GM18858 (cell line): ENCODE measurements around the gene SLC38A8.

Experiments used
- ATAC-seq: cut with Tn5 transposase; IDR thresholded peaks from one replicate; pipeline ENCODE4 v1.9.1; 2021; ENCODE audit not compliant: unreplicated experiment

The SLC38A8 gene

DNA sequence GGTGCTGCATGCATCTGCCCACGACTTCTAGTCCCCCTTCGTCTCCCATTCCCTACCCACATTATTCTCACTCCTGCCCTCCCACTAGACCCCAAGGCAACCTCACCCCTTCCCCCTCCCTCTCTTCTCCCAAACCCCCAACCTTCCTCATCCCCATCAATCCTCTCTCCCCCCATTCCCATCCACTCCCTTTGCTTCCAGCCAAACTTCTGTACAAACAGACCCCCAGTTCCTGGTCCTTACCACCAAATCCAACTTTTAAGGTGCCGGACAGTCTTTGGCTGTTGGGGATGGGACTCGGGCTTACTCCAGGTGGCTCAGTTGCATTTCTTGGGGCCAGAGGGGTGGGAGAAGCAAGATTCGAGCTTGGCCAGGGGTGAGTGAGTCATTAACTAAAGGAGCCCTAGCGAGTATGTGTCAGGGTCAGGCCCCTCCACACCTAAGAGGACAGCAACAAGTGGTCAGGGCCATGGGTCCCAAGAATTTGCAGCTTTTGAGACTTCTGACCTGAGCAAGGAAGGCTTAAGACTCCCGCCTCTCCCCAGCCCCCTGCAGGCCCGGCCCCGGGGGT, at the start of gene SLC38A8:
Gene SLC38A8 (minus strand): TSS at position 488 of the 571 bp plus-strand sequence. CDS start 638 bp downstream, outside the sequence.
- no peak for ATAC-seq

DNA sequence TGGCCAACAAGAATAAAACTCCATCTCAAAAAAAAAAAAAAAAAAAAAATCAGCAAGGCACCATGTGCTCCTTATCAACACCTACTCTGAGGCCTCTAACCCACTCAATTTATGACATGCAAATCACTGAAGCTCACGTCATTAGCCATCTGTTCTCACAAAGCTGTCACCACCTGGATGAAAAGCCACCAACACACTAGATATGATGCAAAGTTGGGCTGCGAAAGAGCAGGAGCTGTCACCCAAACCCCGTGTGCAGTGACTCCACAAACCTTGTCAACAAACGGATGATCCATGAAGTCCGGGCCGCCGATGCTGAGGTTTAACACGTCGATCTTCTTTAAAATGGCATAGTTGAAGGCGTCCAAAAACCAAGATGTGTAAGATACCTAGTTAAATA, 48.9 kb upstream of the SLC38A8 start:
- no peak for ATAC-seq

DNA sequence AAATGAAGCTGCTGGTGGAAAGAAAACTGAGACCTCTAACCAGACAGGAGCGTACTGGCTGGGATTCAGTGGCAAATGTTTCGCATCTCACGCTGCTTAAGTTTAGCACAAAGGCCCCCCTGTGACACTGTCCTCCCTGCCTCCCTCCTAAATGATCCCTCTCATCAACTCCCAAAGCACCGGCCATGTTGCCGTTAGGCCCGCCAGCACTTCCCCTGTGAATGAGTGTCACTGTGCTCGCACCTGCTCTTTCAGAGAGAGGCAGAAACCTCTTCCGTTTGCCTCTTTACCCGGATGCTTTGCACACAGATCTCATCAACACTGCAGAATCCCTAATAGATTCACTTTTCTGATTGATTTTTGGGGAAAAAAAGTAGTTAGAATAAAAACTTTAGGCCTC, 47.6 kb upstream of the SLC38A8 start:
- no peak for ATAC-seq

DNA sequence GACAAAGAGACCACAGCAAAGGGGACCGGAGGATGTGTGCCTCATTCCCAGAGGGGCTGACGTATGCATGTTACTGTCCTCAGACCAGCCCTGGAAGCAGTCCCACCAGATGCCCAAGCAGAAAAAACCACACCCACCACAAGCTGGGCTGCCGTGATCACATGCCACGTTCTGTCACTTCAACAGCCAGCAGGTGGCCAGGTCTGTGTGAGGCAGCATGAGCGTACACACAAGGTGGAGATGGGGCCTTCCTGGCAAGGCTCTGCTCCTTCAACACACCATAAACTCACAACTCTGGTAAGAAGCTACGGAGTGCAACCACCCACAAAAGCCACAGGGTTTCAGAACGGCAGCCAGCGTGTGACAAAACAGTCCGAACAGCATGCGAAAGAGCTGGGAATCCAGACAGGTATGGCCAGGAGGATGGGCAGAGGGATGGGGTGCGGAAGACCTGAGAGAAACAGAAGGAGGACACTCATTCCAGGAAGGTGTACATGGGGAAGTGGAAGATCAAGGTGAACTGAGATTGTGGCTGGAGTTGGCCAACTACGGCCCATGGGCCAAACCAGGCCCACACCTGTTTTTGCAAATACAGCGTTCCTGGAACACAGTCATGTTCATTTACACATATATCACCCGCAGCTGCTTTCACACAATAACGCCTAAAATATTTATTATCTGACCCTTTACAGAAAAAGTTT, 46.2 kb upstream of the SLC38A8 start:
- ATAC-seq: peak; percentile 57

DNA sequence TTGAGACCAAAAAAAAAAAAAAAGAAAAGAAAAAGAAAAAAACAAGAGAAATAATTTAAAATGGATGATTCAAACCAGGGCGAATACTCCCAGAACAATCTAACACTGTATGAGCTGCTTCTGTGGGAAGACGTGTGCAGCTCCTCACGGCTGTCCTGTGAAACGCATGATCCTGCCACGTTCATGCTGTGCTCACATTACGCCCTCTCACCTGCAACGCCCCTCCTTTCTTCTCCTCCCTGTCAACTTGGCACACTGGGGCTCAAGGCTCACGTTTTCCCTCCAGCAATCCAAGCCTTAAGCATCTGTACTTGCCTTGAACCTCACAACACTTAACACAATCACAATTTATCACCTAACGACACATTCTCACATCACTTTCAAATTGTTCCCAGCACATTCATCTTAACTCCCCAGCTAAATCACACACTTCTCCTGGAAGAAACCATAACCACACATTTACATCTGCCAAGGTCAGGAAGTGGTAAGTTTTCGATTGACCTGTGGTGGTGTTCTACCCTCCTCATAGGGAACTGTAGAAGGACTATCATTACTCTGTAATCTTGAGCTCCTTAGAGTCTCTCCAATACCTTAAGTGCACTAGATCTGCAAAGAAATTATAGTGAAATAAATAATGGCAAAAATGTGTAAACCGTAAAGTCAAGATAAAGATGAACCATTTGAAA, 45.0 kb upstream of the SLC38A8 start:
- ATAC-seq: no peak

DNA sequence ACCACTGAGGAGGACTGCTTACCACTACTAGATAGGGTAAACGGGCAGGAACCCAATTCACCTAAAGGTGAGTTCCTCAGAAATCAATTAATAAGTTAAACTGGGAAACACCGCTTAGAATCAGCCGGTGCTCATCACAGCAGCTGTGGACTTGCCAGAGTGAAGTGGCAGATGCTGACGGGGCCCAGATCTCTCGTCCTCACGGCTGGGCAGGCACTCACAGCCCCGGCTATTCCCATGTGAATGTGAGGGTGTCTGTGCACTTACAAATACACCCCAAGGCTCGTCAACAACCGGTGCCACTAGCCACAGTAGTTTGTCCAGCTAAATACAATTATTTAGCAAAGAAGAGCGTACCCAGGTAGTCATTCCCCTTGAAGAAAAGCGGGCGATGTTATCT, 44.4 kb upstream of the SLC38A8 start:
- ATAC-seq: no peak

DNA sequence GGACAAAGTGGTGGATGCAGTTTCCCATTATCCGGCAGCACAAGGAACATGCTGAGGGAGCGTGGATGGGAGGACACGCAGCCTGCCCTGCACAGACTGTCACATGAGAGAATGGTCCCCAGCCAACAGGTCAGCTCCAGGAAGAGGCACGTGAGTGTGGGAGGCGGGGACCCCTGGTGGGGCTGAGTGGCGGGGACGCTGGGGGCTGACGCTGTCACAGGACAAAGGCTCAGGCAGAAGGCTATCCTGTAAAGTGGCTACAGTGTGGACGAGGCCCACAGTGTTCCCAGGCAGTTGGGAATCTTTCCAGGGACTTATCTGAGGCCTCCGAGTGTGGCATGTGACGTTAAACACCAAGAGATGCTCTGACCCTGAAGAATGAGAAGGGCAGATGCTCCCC, 43.7 kb upstream of the SLC38A8 start:
- no peak for ATAC-seq

DNA sequence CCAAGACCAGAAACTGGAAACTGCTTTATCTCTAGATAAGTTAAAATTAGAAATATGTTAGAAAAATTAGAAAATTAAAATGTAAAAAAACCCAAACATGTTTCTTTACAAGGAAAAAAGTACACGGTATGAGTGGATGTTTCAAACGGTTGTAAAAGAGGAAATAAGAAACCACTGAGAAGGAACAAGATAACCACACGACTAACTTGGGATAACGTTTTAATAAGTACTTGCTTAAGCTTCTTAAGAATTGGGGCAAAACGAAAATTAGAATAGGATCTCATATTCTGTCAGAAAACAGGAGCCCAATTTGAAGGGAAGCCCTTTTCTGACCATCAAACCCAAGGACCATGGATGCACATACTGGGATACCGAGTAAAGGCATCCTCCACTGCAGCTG, 43.2 kb upstream of the SLC38A8 start:
- ATAC-seq: no peak

DNA sequence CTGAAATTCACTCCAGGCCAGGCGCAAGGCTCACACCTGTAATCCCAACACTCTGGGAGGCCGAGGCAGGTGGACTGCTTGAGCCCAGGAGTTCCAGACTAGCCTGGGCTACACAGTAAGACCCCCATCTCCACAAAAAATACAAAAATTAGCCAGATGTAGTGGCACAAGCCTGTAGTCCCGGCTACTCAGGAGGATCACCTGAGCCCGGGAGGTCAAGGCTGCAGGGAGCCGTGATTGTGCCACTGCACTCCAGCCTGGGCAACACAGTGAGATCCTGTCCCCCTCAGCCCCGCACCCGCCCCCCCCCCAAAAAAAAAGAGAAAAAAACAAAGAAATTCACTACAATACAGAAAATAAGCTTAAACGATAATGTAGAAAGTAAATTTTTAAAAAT, 42.7 kb upstream of the SLC38A8 start:
- ATAC-seq: no peak

DNA sequence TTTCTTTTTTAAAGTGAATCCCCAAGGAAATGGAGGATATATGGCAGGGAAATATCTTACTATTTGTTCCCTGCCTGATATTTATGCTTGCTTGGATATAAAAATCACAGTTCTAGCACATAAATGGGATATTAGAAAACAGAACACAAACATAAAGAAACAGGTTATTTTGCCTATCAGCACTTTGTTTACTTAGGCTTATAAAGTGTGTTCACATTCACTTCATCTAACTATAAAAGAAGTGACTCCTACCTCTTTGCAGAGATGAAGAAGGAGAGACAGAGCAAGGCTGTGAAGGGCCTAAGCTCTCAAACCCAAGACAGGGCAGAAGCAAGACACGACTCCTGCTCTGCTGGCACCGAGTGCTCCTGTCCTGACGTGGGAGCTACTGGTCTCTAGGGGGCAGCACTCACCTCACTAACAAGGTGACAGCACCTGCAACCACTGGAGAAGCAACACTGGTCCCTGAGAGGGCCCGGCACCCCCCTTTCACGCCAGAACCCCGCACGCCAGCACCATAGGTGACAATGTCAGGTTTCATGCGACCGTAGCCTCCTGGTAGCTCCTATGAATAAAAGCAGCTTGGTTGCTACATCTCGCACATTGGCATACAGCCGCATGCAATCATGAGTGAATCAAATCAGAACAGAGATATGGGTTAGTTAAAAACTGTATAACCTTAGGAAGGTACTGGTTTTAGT, 42.1 kb upstream of the SLC38A8 start:
- ATAC-seq: no peak

DNA sequence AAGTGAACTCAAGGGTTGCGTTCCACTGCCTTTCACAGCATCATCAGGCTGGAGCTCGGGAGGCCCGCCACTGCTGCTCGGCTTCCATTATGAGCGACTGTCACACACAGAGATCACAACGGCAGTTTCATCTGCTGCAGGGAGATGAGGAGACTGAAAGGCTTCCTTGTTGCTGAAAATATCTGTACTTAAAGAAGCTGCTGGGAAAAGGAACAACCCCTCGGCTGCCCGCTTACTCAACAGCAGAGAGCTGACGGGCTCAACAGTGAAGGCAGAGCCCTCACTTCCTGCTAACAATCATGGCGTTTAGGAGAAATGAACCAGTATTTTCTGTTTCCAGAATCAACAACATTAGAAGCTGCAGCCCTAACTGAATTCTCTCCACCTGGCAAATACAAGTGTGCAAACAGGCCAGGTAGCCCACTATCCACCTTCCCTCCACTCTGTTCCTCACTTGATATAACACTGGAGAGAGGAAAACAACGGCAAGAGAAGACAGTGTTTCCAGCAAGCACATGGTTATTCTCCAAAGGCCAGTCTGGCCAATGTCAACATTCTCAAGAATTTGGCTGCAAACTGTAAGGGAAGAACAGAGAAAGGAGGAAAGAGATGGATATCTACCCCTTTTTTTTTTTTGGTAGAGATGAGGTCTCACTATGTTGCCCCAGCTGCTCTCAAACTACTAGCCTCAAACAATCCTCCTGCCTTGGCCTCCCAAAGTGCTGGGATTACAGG, 40.4 kb upstream of the SLC38A8 start:
- no peak for ATAC-seq

DNA sequence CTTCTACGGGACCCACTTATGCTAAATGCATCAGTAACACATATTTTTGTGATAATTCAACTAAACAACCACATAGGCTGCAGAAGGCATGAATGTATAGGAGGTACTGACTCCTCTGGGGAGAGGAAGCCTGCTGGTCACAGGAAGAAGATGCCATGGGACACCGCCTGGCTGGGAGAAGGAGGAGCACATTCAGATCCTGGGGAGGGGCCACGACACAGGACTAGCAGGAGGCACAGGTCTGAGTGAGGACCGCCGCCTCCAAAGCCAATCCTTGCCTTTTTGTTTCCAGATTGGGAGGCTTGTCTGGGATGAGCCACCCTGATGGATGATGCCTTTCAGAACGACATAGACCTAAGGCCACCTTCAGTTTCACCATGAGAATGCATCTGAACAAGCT, 39.5 kb upstream of the SLC38A8 start:
- ATAC-seq: no peak

DNA sequence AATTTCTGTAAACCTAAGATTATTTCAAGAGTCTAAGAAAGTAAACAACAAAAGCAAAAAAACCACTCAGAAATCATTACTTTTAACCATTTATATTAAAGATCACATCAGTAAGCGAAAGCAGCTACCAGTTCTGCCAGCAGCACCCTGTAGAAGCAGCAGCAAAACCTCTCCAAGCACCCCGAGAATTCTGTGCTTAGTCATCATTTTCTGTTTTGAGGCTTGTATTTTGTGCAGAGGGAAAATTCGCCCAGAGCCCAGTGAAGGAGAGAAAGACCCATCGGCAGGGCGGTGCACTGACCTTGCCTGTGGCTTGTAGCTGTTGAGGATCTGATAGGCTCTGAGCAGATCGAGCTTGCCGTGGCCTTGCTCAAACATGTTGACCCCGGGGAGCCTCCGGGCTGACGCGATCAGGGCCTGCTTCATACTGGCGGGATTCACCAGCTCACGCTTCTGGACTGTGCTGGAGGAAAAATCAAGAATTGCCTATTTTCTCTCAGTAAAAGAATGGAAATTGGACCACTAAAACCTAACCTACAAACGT, 38.9 kb upstream of the SLC38A8 start:
- no peak for ATAC-seq

DNA sequence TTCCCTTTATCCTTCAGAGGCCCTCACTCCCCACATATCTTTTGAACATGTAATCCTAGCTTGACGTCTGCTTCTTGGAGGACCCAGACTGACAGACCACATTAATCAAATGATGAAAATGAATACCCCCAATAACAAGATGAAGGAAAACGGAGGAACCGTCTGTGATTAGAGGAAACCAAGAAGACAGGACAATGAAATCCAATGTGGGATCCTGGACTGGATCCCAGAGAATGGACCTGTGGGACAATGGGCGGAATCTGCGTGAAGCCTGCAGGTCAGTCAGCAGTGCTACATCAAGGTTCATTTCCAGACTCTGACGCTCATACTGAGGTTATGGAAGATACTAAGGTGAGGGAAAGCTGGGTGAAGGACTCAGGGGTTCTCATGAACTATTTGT, 38.2 kb upstream of the SLC38A8 start:
- ATAC-seq: no peak

DNA sequence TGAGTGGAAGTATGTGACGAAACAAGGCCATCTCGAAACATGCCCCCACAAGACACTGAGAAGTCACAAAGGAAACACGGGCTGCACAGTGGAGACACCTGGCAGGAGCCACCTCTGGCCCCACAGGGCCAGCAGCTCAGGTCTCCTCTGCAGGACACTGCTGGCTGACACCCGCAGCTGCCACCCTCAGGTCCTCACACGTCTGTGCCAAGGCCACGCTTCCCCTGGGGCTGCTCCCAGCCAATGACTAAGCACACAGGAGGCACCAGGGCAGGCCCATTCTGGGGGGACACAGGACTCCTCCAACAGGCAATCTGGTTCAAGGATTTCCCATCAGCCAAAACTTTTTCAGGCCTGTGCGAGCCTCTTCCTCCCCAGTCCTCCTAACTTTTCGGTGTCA, 37.8 kb upstream of the SLC38A8 start:
- ATAC-seq: no peak

DNA sequence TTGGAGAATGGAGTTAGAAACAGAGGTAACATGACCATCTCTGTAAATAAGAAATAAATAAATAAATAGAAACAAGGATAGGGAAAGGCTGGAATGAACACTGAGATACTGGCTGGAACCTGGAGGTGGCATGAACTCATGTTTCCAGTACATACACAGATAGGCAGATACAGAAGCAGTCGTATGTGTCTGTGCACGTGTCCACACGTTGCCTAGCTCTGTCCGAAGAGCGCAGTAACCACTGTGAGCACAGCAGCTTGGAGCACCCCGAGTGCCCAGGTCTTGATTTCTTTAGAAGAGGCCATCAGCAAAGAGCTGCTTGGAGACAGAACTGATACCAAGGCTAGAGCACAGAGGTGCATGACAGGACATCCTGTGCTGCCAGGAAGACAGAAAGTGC, 37.1 kb upstream of the SLC38A8 start:
- no peak for ATAC-seq

DNA sequence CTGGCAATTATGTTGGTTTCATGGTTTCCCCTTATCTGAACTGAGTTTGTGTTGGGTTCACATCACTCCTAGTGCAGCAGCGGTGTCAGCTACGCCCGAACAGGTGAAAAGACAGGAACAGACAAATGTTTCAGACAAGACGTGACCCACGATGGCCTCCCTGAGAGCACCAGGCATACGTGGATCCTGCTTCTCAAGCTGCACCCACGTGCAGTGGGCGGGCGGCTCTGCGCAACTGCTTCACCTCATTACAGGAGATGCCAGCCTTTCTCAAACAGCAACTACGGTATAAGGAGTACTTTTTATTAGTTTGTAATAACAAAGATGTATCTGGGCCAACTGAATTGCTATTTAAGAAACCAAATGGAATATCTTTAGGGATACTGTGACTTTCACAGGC, 32.8 kb upstream of the SLC38A8 start:
- ATAC-seq: no peak

DNA sequence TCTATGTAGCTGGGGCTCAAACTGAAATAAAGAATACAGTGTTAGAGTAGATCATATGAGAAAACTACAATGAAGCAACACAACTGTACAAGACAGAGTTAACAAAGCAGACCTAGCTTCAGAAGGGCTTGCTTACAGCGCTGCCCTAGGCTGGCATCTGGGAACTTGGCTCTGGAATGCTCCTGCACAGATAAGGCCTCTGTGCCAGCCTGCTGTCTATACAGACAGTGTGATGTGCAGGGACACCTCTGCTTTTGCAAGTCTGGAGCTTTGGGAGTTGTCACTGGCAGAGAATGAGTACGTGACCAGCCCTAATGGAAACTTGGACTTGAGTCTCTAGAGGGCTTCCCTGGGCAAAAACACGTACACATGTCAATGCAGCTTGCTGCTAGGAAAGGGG, 32.1 kb upstream of the SLC38A8 start:
- ATAC-seq: no peak

DNA sequence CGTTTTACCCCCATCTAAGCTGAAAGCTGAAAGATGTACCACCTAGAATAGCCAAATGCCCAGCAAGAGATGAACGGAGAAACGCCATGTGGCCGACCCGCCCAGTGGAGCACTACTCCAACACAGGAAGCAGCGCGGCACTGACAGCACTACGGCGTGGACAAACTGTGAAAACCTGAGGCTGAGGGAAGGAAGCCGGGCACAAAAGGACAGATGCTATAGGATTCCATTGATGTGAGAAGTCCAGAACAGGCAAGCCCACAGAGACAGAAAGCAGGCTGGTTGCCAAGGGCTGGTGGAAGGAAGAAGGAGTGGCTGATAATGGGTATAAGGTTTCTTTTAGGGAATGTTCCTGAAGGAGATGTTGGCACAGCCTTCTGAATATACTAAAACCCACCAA, 29.4 kb upstream of the SLC38A8 start:
- no peak for ATAC-seq

DNA sequence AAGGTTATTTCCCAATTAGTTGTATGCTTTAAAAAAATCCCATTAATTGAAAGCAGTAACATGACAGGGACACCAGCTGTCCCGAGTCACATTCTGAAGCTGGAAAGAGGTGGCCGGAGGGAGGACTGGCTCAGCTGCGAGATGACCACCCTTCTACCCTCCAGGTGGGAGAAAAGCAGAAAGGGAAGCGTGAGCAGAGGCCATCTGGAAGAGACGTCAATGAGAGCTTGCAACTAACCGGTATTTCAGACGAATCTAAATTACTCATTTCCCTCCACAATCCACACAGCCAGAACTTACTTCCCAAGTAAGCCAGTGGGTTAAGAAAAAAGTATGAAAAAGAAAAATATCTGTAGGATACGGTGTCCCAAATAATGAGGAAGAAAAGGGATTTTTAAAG, 28.5 kb upstream of the SLC38A8 start:
- ATAC-seq: no peak

DNA sequence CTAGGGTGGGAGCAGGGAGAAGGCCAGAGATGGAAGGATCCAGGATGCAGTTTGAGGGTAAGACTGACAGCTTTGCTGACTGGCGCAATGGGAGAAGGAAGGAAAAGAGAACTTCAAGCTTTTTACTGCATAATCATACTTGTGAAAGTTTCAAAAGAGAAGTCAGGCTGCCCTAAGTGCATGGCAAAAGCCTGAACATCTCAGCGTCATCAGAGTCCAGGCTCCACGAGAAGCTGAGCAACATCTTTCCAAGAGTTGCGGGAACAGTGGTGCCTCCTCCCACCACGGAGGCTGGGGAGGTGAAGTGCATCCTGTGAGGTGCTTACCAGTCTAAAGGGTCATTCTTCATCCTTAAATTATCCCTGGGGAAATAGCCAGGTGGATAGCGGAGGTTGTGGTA, 26.9 kb upstream of the SLC38A8 start:
- no peak for ATAC-seq
